GM12801 (cell line): Measurements from ENCODE around the gene KRT79.

Source experiments
- CTCF ChIP-seq: IDR thresholded peaks from one replicate; pipeline ENCODE4 v1.5.1; 2011; ENCODE audit warnings: control low read depth; ENCODE audit not compliant: insufficient read length; ENCODE audit errors: extremely low read depth

Gene KRT79

GRCh38 chr12:52807544-52808470 lies 26.3 kb downstream of the KRT79 start:
- TF ChIP-seq CTCF: no peak

GRCh38 chr12:52806821-52807543 lies 27.1 kb downstream of the KRT79 start:
- TF ChIP-seq CTCF: no peak

GRCh38 chr12:52806169-52806811 lies 27.8 kb downstream of the KRT79 start:
- no peak for TF ChIP-seq CTCF

GRCh38 chr12:52805739-52806138 lies 28.4 kb downstream of the KRT79 start:
- TF ChIP-seq CTCF: no peak

GRCh38 chr12:52805000-52805399 lies 29.1 kb downstream of the KRT79 start:
- TF ChIP-seq CTCF: no peak

- TF ChIP-seq CTCF: no peak
Measured at GRCh38 chr12:52802442-52802841, 31.7 kb downstream of the KRT79 start.

- no peak for TF ChIP-seq CTCF
Measured at GRCh38 chr12:52801773-52802172, 32.3 kb downstream of the KRT79 start.
